ENCODE data around the gene AUTS2. TPM values are rescaled to one million over a fixed set of nuclear protein-coding genes. Genes with fewer than 3 reads are reported as not detected.

Gene AUTS2
- total RNA-seq, 1 experiment from 2014 or later, result 42.1 TPM

- Histone ChIP-seq H3K4me3 (ENCODE audit: low read depth, low read length, poor library complexity, severe bottlenecking) (no peak overlapping the region), H3K36me3 (ENCODE audit: insufficient read depth, low read length, poor library complexity, severe bottlenecking) (no peaks in the 10 kb centered on the region), H3K9me3 (ENCODE audit: low read depth, low read length, poor library complexity, severe bottlenecking) (no peaks in the 10 kb centered on the region), H3K27ac (ENCODE audit: low read depth, low read length, poor library complexity, severe bottlenecking) (no peak overlapping the region), H3K4me1 (ENCODE audit: insufficient read depth, low read length, poor library complexity, severe bottlenecking) (peaks cover 26% of the 10 kb centered on the region), H3K27me3 (replicated peaks; ENCODE audit: insufficient read depth, low read depth, low read length, poor library complexity) (no peaks in the 10 kb centered on the region)
- ChIA-PET CTCF (no interaction called here), POLR2A (ENCODE audit: low non-redundant PET) (interaction anchor here (0.6 to 0.7 kb wide), 2 partner anchors 244 to 954 kb away, joined by 4 read pairs; no protein-coding TSS in a partner anchor)
- TF ChIP-seq CTCF (conservative IDR thresholded peaks at IDR 0.05; ENCODE audit: low read depth, low read length), result no peak
- TF ChIP-seq EZH2 (IDR thresholded peaks at IDR 0.05; ENCODE audit: borderline replicate concordance, low read depth, low read length, poor library complexity, severe bottlenecking), result no peak
- no peak for DNase-seq (ENCODE audit: low spot score)
- no TSS peak for BruUV-seq (replicated peaks)
- intact Hi-C loops (cut with micrococcal nuclease; ENCODE audit: unreplicated experiment), result no loop called here
Measured at GRCh38 chr7:69743436-69743835, 145.2 kb downstream of the AUTS2 start.

GRCh38 chr7:69744026-69744425 is 145.8 kb downstream of the AUTS2 start:
- intact Hi-C loops (cut with micrococcal nuclease; ENCODE audit: unreplicated experiment), result no loop called here
- DNase-seq (ENCODE audit: low spot score), result no peak
- Histone ChIP-seq H3K27me3 (replicated peaks; ENCODE audit: insufficient read depth, low read depth, low read length, poor library complexity) (no peaks in the 10 kb centered on the region), H3K9me3 (ENCODE audit: low read depth, low read length, poor library complexity, severe bottlenecking) (no peaks in the 10 kb centered on the region), H3K27ac (ENCODE audit: low read depth, low read length, poor library complexity, severe bottlenecking) (no peak overlapping the region), H3K4me3 (ENCODE audit: low read depth, low read length, poor library complexity, severe bottlenecking) (no peak overlapping the region), H3K36me3 (ENCODE audit: insufficient read depth, low read length, poor library complexity, severe bottlenecking) (no peaks in the 10 kb centered on the region), H3K4me1 (ENCODE audit: insufficient read depth, low read length, poor library complexity, severe bottlenecking) (peaks cover 21% of the 10 kb centered on the region)
- ChIA-PET CTCF (no interaction called here), POLR2A (ENCODE audit: low non-redundant PET) (interaction anchor here (0.7 kb wide), 1 partner anchor 243 kb away, joined by 4 read pairs; no protein-coding TSS in a partner anchor)
- no TSS peak for BruUV-seq (replicated peaks)
- TF ChIP-seq CTCF (conservative IDR thresholded peaks at IDR 0.05; ENCODE audit: low read depth, low read length), result no peak
- no peak for TF ChIP-seq EZH2 (IDR thresholded peaks at IDR 0.05; ENCODE audit: borderline replicate concordance, low read depth, low read length, poor library complexity, severe bottlenecking)

GRCh38 chr7:69746383-69746782 is 148.1 kb downstream of the AUTS2 start:
- H3K4me3 ChIP-seq (ENCODE audit: low read depth, low read length, poor library complexity, severe bottlenecking), result no peak overlapping the region
- TF ChIP-seq EZH2 (IDR thresholded peaks at IDR 0.05; ENCODE audit: borderline replicate concordance, low read depth, low read length, poor library complexity, severe bottlenecking), result no peak
- no peak for TF ChIP-seq CTCF (conservative IDR thresholded peaks at IDR 0.05; ENCODE audit: low read depth, low read length)
- POLR2A ChIA-PET (ENCODE audit: low non-redundant PET), result no interaction called here
- no peaks in the 10 kb centered on the region for H3K9me3 ChIP-seq (ENCODE audit: low read depth, low read length, poor library complexity, severe bottlenecking)
- intact Hi-C loops (cut with micrococcal nuclease; ENCODE audit: unreplicated experiment), result no loop called here
- H3K27me3 ChIP-seq (replicated peaks; ENCODE audit: insufficient read depth, low read depth, low read length, poor library complexity), result no peaks in the 10 kb centered on the region
- no peak for DNase-seq (ENCODE audit: low spot score)
- BruUV-seq (replicated peaks), result no TSS peak
- no peaks in the 10 kb centered on the region for H3K36me3 ChIP-seq (ENCODE audit: insufficient read depth, low read length, poor library complexity, severe bottlenecking)
- H3K27ac ChIP-seq (ENCODE audit: low read depth, low read length, poor library complexity, severe bottlenecking), result no peak overlapping the region
- H3K4me1 ChIP-seq (ENCODE audit: insufficient read depth, low read length, poor library complexity, severe bottlenecking), result peaks cover 3% of the 10 kb centered on the region
- CTCF ChIA-PET, result no interaction called here

Data from A673 (cell line).